Fibroblast of lung (primary cell): ENCODE data around the gene XYLT1.

Experiments used
- EZH2 ChIP-seq: IDR thresholded peaks from 2 replicates; pipeline ENCODE4 v1.5.1; 2012; ENCODE audit warnings: low read length, control low read depth, mild to moderate bottlenecking; ENCODE audit errors: missing control alignments
- TF ChIP-seq, protein P1 (sequence below), 2 donors: IDR thresholded peaks in 1 of 2; conservative IDR thresholded peaks in 1 of 2; 1 replicate in 1 of 2; 2 replicates in 1 of 2; pipeline ENCODE4 v1.5.1; 2011 to 2012; ENCODE audit warnings: low read length in 2 of 2, control low read depth in 1 of 2, inconsistent platforms in 1 of 2, low read depth in 1 of 2, mild to moderate bottlenecking in 1 of 2

GRCh38 chr16:17313793-17314547 lies 156.8 kb downstream of the XYLT1 start:
- TF ChIP-seq, protein P1, sequence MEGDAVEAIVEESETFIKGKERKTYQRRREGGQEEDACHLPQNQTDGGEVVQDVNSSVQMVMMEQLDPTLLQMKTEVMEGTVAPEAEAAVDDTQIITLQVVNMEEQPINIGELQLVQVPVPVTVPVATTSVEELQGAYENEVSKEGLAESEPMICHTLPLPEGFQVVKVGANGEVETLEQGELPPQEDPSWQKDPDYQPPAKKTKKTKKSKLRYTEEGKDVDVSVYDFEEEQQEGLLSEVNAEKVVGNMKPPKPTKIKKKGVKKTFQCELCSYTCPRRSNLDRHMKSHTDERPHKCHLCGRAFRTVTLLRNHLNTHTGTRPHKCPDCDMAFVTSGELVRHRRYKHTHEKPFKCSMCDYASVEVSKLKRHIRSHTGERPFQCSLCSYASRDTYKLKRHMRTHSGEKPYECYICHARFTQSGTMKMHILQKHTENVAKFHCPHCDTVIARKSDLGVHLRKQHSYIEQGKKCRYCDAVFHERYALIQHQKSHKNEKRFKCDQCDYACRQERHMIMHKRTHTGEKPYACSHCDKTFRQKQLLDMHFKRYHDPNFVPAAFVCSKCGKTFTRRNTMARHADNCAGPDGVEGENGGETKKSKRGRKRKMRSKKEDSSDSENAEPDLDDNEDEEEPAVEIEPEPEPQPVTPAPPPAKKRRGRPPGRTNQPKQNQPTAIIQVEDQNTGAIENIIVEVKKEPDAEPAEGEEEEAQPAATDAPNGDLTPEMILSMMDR (conservative IDR thresholded peaks at IDR 0.05 in 1 of 2, IDR thresholded peaks at IDR 0.05 in 1 of 2; ENCODE audit: low read depth in 1 of 2, low read length in 2 of 2) = no peak
- no peak for TF ChIP-seq EZH2
